ENCODE data around the gene SCMH1.
A peak's percentile ranks its signal among the peaks of the same experiment; 100 is the strongest.

Gene SCMH1

DNA sequence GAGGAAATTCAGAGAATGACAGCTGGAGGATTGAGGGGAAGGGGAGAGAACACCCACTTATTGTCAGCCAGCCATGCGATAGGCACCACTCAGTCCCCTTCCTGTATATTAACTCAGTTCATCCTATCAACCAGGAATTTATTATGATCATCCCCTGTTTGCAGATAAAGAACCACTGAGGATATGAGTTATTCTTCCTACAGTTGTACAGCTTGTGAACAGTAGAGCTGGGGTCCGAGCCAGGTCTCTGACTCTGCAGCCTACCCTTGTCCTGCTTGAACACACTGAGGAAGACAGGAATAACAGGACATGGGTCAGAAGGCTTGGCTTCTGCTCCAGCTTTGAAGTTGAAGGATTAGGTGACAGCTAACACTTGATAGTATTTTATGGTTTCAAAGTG is 42.0 kb upstream of the SCMH1 start:
- Histone ChIP-seq H3K4me3 (ENCODE audit: low read depth, low read length) (no peak overlapping the region), H3K36me3 (no peaks in the 10 kb centered on the region), H3K4me1 (no peaks in the 10 kb centered on the region), H3K27me3 (no peaks in the 10 kb centered on the region), H3K9me3 (no peaks in the 10 kb centered on the region)
- DNase-seq = no peak
- TF ChIP-seq, protein P1, sequence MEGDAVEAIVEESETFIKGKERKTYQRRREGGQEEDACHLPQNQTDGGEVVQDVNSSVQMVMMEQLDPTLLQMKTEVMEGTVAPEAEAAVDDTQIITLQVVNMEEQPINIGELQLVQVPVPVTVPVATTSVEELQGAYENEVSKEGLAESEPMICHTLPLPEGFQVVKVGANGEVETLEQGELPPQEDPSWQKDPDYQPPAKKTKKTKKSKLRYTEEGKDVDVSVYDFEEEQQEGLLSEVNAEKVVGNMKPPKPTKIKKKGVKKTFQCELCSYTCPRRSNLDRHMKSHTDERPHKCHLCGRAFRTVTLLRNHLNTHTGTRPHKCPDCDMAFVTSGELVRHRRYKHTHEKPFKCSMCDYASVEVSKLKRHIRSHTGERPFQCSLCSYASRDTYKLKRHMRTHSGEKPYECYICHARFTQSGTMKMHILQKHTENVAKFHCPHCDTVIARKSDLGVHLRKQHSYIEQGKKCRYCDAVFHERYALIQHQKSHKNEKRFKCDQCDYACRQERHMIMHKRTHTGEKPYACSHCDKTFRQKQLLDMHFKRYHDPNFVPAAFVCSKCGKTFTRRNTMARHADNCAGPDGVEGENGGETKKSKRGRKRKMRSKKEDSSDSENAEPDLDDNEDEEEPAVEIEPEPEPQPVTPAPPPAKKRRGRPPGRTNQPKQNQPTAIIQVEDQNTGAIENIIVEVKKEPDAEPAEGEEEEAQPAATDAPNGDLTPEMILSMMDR (IDR thresholded peaks at IDR 0.05; ENCODE audit: low read depth, low read length) = no peak

DNA sequence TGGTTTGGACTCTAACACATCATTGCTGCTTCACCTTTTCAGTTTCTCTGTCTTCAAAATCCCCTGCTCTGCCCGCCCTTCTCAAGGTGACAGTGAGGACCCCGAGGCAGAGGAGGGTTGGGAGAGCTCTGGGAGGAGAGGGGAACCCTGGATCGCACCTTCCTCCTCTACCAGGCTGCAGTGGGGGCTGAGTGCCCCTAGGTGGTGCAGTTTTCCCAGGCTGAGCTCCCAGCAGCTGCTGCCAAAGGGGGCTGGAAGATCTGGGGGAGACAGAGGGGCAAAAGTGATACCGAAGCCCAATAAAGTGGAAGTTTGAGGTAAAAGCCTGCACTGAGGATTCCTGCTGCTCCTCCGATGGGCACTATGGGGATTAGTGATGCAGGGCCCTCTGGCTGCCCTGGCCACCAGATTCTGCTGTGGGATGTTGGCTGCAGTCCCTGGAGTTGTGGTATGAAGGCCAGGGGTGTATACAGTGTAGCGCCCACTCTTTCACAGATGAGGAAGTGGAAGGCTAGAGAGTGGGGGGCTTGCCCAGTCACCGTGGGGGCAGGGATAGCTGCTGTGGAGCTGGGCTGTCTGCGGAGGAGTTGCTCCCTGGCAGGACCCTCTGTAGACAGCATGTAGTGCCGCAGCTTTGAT is 40.7 kb upstream of the SCMH1 start:
- DNase-seq = peak; percentile 50
- no peaks in the 10 kb centered on the region for H3K9me3 ChIP-seq
- H3K27me3 ChIP-seq = no peaks in the 10 kb centered on the region
- H3K4me3 ChIP-seq (ENCODE audit: low read depth, low read length) = no peak overlapping the region
- no peaks in the 10 kb centered on the region for H3K36me3 ChIP-seq
- H3K4me1 ChIP-seq = no peaks in the 10 kb centered on the region
- TF ChIP-seq, protein P1 (IDR thresholded peaks at IDR 0.05; ENCODE audit: low read depth, low read length) = peak; percentile 78

DNA sequence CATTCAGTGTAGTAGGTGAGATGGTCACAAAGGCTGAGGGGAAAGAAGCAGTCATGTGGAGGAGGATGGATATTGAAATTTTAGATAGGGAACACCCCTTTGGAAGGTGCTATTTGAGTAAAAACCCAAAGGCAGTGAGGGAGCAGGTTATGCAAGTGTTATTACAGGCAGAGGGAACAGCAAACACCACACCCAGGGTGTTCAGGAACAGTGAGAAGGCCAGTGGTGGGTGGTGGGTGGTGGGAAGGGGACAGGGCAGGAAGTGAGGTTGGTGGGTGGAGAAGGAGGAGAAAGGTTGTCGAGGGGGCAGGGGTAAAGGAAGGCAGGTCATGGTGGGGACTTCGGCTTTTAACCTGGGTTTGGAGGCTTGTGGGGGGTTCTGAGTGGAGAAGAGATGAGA is 39.2 kb upstream of the SCMH1 start:
- H3K4me3 ChIP-seq (ENCODE audit: low read depth, low read length) = no peak overlapping the region
- no peaks in the 10 kb centered on the region for H3K36me3 ChIP-seq
- no peaks in the 10 kb centered on the region for H3K27me3 ChIP-seq
- no peaks in the 10 kb centered on the region for H3K9me3 ChIP-seq
- no peaks in the 10 kb centered on the region for H3K4me1 ChIP-seq
- no peak for DNase-seq
- TF ChIP-seq, protein P1 (IDR thresholded peaks at IDR 0.05; ENCODE audit: low read depth, low read length) = no peak

DNA sequence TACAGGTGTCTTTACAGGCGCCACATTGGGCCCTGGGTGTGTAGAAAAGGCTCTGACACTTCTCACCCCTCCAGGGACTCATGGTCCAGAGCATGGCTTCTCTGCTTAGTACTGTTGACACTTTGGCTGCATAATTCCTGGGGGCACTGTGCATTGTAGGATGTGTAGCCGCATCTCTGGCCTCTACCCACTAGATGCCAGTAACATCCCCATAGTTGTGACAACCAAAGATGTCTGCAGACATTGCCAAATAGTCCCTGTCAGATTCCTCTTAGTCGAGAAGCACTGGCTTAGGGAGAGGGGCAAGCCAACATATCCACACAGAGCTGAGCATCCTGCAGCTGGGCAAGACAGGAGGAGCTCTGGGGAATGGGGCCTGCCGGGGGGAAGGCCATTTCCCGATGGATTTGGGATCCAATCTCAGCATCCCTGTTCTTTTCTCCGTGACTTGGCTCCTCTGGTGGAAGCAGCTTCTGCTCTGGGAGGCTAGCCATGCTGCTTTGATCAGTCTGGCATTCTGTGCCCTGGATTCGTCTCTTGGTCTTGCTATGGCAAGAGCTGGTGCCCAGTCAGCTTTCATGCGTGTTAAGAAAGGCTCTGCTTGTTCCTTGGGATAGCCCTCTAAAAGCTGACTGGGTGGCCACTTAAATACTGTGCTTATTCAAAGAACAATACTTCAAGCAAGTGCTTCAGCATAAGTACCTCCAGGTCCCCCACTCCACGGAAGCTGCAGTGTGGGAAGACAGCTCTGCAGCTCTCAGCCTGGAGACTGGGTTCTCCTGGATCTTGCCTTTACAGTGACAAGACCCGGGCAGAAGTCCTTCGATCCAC is 38.3 kb upstream of the SCMH1 start:
- H3K4me3 ChIP-seq (ENCODE audit: low read depth, low read length) = no peak overlapping the region
- DNase-seq = no peak
- TF ChIP-seq, protein P1 (IDR thresholded peaks at IDR 0.05; ENCODE audit: low read depth, low read length) = no peak
- H3K9me3 ChIP-seq = no peaks in the 10 kb centered on the region
- no peaks in the 10 kb centered on the region for H3K36me3 ChIP-seq
- no peaks in the 10 kb centered on the region for H3K27me3 ChIP-seq
- no peaks in the 10 kb centered on the region for H3K4me1 ChIP-seq

DNA sequence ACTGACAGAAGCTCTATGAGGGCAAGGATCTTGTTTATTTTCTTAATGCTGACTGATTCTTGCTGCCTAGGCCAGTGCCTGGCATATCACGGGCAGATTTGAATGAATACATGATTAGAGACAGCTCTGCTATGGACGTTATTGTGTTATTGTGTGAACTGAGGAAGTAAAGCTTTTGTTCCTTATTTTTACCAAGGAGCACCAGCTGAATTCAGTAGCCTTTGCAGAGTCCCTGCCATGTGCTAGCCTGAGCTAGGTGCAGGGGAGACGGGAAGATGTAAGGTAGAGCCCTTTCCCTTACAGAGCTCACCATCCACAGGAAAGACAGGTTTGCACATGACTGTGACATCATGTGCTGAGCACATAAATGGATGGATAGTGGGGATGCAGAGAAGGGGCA is 36.0 kb upstream of the SCMH1 start:
- no peaks in the 10 kb centered on the region for H3K4me1 ChIP-seq
- no peaks in the 10 kb centered on the region for H3K27me3 ChIP-seq
- TF ChIP-seq, protein P1 (IDR thresholded peaks at IDR 0.05; ENCODE audit: low read depth, low read length) = no peak
- no peak overlapping the region for H3K4me3 ChIP-seq (ENCODE audit: low read depth, low read length)
- no peak for DNase-seq
- no peaks in the 10 kb centered on the region for H3K9me3 ChIP-seq
- no peaks in the 10 kb centered on the region for H3K36me3 ChIP-seq

DNA sequence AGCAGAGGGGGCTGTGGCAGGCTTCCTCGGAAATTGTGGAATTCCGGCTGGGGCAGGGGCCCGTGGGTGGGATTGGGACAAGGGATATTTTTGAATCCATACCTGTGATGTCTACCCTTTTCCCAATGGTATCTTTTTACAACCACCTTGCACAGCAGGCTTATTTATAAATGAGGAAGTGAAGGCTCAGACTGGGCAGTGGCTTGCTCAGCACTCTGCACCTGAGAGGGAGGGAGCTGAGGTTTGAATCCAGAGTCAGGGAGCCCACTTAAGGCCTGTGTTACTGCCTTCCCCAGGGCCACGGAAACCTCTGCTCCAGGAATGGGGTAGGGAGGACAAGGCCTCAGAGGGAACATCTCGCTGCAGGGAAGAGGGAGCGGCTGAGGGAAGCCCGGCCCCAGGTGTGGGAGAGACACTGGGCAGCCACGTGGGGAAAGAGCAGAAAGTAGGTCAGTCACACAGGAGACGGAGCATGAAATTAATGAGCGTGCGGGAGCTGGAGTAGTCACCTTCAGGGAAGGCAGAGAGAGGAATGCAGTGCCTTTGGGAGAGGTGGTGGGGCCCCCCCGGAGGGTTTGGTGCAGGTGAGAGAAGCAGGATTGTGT is 35.4 kb upstream of the SCMH1 start:
- no peak for DNase-seq
- Histone ChIP-seq H3K9me3 (no peaks in the 10 kb centered on the region), H3K27me3 (no peaks in the 10 kb centered on the region), H3K4me1 (no peaks in the 10 kb centered on the region), H3K36me3 (no peaks in the 10 kb centered on the region), H3K4me3 (ENCODE audit: low read depth, low read length) (no peak overlapping the region)
- TF ChIP-seq, protein P1 (IDR thresholded peaks at IDR 0.05; ENCODE audit: low read depth, low read length) = no peak

Measured in BE2C (cell line).